ENCODE results near the gene BIRC7. TPM values are rescaled to one million over a fixed set of nuclear protein-coding genes. Genes with fewer than 3 reads are reported as not detected.

Gene BIRC7
- polyA plus RNA-seq, 3 donors: 0.21 TPM; not detected in 2

DNA sequence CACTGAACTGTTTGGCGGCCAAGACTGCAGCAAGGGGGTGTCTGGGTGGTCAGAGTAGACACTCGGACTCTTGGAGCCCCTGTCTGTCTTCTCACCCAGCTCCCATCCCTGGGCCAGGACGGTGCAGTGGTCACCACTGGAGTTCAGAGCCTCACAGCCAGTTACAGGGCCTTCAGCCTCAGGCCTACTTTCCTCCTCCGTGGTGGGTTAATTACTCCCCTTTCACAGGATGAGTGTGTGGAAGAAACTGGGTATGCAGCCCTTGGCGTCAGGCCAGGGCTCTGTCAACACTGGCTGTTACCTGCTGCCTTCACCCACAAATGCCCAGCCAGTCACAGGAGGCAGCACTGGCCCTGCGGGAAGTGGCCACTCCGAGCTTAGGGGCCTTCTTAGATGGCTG is 18.0 kb upstream of the BIRC7 start:
- no peaks in the 10 kb centered on the region for H3K9me3 Mint-ChIP-seq
- TF ChIP-seq, protein P1, sequence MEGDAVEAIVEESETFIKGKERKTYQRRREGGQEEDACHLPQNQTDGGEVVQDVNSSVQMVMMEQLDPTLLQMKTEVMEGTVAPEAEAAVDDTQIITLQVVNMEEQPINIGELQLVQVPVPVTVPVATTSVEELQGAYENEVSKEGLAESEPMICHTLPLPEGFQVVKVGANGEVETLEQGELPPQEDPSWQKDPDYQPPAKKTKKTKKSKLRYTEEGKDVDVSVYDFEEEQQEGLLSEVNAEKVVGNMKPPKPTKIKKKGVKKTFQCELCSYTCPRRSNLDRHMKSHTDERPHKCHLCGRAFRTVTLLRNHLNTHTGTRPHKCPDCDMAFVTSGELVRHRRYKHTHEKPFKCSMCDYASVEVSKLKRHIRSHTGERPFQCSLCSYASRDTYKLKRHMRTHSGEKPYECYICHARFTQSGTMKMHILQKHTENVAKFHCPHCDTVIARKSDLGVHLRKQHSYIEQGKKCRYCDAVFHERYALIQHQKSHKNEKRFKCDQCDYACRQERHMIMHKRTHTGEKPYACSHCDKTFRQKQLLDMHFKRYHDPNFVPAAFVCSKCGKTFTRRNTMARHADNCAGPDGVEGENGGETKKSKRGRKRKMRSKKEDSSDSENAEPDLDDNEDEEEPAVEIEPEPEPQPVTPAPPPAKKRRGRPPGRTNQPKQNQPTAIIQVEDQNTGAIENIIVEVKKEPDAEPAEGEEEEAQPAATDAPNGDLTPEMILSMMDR (IDR thresholded peaks at IDR 0.05): no peak
- no peak overlapping the region for H3K27ac ChIP-seq (ENCODE audit: low read depth in 1 of 2, low read length in 2 of 2)
- H3K4me1 Mint-ChIP-seq: peaks cover 20% of the 10 kb centered on the region
- H3K4me3 Mint-ChIP-seq: no peak overlapping the region
- H3K27me3 Mint-ChIP-seq (ENCODE audit: low read depth in 3 of 3): peaks cover 7 to 16% (median 11%) of the 10 kb centered on the region in 3 donors
- H3K9ac ChIP-seq (ENCODE audit: insufficient read depth, low read length, poor library complexity, severe bottlenecking): no peak overlapping the region
- no peak for DNase-seq
- H3K9me3 ChIP-seq (replicated peaks in 1 of 2; ENCODE audit: control insufficient read depth in 1 of 2, insufficient read depth in 1 of 2, low read length in 2 of 2): no peaks in the 10 kb centered on the region
- no peak overlapping the region for H3K4me3 ChIP-seq (replicated peaks in 1 of 3; ENCODE audit: low read depth in 2 of 3, low read length in 3 of 3)
- no peak overlapping the region for H2AFZ ChIP-seq (ENCODE audit: insufficient read depth, low read depth, low read length, poor library complexity, severe bottlenecking)
- no peak overlapping the region for H3K27ac Mint-ChIP-seq
- H3K79me2 ChIP-seq (ENCODE audit: insufficient read depth, low read length): peaks cover 30% of the 10 kb centered on the region
- peaks cover 15 to 19% of the 10 kb centered on the region in 2 donors for H3K4me1 ChIP-seq (ENCODE audit: control insufficient read depth in 1 of 2, insufficient read depth in 2 of 2, low read length in 2 of 2)
- peaks cover 26% of the 10 kb centered on the region for H4K20me1 ChIP-seq (ENCODE audit: insufficient read depth, low read length)
- H3K36me3 ChIP-seq (replicated peaks in 1 of 2; ENCODE audit: control insufficient read depth in 1 of 2, insufficient read depth in 2 of 2, low read length in 2 of 2): peaks cover 8 to 20% of the 10 kb centered on the region in 2 donors
- no peak overlapping the region for H3K4me2 ChIP-seq (replicated peaks; ENCODE audit: extremely low read depth, low read length, poor library complexity, severe bottlenecking)
- peaks cover 0 to 5% of the 10 kb centered on the region in 2 donors for H3K27me3 ChIP-seq (ENCODE audit: control insufficient read depth in 2 of 2, insufficient read depth in 2 of 2, low read length in 2 of 2)
- H3K36me3 Mint-ChIP-seq: peaks cover 18% of the 10 kb centered on the region in 2 donors
- 96% methylated on average over 5 of the region's 7 CpGs for WGBS (ENCODE audit: insufficient coverage)
- intact Hi-C loops (cut with micrococcal nuclease): loop anchor here (2.0 to 10.0 kb wide), 2 partner anchors 283 to 289 kb away; partner anchors contain the start of gene GID8 (in 1 of the 2)

DNA sequence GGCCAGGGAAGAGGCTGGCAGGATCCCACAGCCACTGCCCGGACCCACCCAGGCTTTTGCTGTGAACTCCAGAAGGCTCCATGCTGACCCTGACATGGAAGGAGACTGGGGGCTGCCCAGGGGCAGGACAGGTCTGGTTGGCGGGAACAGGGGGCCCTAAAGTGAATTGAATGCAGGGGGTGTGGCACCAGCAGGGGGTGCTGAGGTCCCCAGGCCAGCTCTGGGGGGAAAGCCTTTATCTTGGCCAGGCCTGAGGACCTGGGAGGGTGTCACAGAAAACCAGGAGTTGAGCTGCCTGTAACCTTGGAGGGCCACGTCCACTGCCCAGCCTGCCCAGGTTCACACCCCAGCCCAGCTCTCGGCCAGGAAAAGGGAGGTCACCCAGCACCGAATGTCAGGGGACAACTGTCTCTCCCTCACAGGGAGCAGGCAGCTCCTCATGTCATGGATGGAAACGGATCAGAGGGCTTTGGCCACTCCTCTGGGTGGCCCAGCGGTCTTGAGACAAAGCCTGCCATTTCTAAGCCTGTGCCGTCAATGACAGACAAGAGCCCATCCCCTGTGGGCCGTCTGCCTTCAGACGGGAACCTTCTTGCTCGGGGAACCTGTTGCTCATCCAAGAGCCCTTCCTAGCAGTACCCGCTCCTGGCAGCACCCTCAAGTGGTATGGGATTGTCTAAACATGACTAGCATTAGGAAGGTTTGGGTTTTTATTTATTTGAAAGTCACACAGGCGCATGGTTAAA is 16.8 kb upstream of the BIRC7 start:
- Histone ChIP-seq H3K4me3 (replicated peaks in 1 of 3; ENCODE audit: low read depth in 2 of 3, low read length in 3 of 3) (no peak overlapping the region), H2AFZ (ENCODE audit: insufficient read depth, low read depth, low read length, poor library complexity, severe bottlenecking) (no peak overlapping the region), H3K4me2 (replicated peaks; ENCODE audit: extremely low read depth, low read length, poor library complexity, severe bottlenecking) (no peak overlapping the region), H3K9ac (ENCODE audit: insufficient read depth, low read length, poor library complexity, severe bottlenecking) (no peak overlapping the region), H3K27ac (ENCODE audit: low read depth in 1 of 2, low read length in 2 of 2) (no peak overlapping the region), H3K79me2 (ENCODE audit: insufficient read depth, low read length) (peaks cover 19% of the 10 kb centered on the region), H3K36me3 (replicated peaks in 1 of 2; ENCODE audit: control insufficient read depth in 1 of 2, insufficient read depth in 2 of 2, low read length in 2 of 2) (peaks cover 0 to 8% of the 10 kb centered on the region in 2 donors), H4K20me1 (ENCODE audit: insufficient read depth, low read length) (peaks cover 14% of the 10 kb centered on the region), H3K27me3 (ENCODE audit: control insufficient read depth in 2 of 2, insufficient read depth in 2 of 2, low read length in 2 of 2) (peaks cover 0 to 5% of the 10 kb centered on the region in 2 donors), H3K9me3 (replicated peaks in 1 of 2; ENCODE audit: control insufficient read depth in 1 of 2, insufficient read depth in 1 of 2, low read length in 2 of 2) (no peaks in the 10 kb centered on the region), H3K4me1 (ENCODE audit: control insufficient read depth in 1 of 2, insufficient read depth in 2 of 2, low read length in 2 of 2) (peaks cover 15 to 19% of the 10 kb centered on the region in 2 donors)
- Mint-ChIP-seq H3K36me3 (peaks cover 6 to 8% of the 10 kb centered on the region in 2 donors), H3K27me3 (ENCODE audit: low read depth in 3 of 3) (peaks cover 8 to 16% (median 15%) of the 10 kb centered on the region in 3 donors), H3K4me1 (peaks cover 20% of the 10 kb centered on the region), H3K4me3 (no peak overlapping the region), H3K9me3 (no peaks in the 10 kb centered on the region), H3K27ac (no peak overlapping the region)
- no peak for DNase-seq
- WGBS (ENCODE audit: insufficient coverage): 89% methylated on average over 8 of the region's 13 CpGs
- TF ChIP-seq, protein P1 (IDR thresholded peaks at IDR 0.05): no peak
- intact Hi-C loops (cut with micrococcal nuclease): loop anchor here in 1 of 2 donors (10.0 kb wide), 1 partner anchor 284 kb away; the partner anchor contains the start of gene GID8

All from CD14-positive monocyte (primary cell).